Parathyroid adenoma (tissue), 2 donors: ENCODE measurements around the gene HSF2BP.
A peak's percentile ranks its signal among the peaks of the same experiment; 100 is the strongest.

Source experiments
- H2AFZ ChIP-seq: fragments of 300-600 bp; sonication (generic); one replicate; pipeline ENCODE4 v1.7.0; 2017; ENCODE audit warnings: antibody characterized with exemption, mild to moderate bottlenecking
- H3K27ac ChIP-seq: fragments of 300-600 bp; sonication (generic); one replicate; pipeline ENCODE4 v1.7.0; 2017
- H3K27me3 ChIP-seq: fragments of 300-600 bp; sonication (generic); one replicate; pipeline ENCODE4 v1.7.0; 2017; ENCODE audit warnings: low read length; ENCODE audit not compliant: control insufficient read depth, insufficient read depth
- H3K36me3 ChIP-seq: fragments of 300-600 bp; sonication (generic); one replicate; pipeline ENCODE4 v1.7.0; 2017; ENCODE audit warnings: low read length; ENCODE audit not compliant: control insufficient read depth, insufficient read depth
- H3K4me1 ChIP-seq: fragments of 300-600 bp; sonication (generic); one replicate; pipeline ENCODE4 v1.7.0; 2017; ENCODE audit warnings: control low read depth
- H3K4me2 ChIP-seq: fragments of 300-600 bp; sonication (generic); one replicate; pipeline ENCODE4 v1.7.0; 2017; ENCODE audit warnings: low read length
- H3K4me3 ChIP-seq: fragments of 300-600 bp; sonication (generic); one replicate; pipeline ENCODE4 v1.7.0; 2017; ENCODE audit warnings: low read depth, low read length
- H3K79me2 ChIP-seq: fragments of 300-600 bp; sonication (generic); one replicate; pipeline ENCODE4 v1.7.0; 2017; ENCODE audit warnings: control low read depth
- H3K9ac ChIP-seq: fragments of 300-600 bp; sonication (generic); one replicate; pipeline ENCODE4 v1.7.0; 2017; ENCODE audit warnings: mild to moderate bottlenecking
- H3K9me3 ChIP-seq: fragments of 300-600 bp; sonication (generic); one replicate; pipeline ENCODE4 v1.7.0; 2017; ENCODE audit warnings: low read length; ENCODE audit not compliant: control insufficient read depth
- TF ChIP-seq, protein P1 (sequence below): fragments of 300-600 bp; sonication (generic); IDR thresholded peaks from one replicate; pipeline ENCODE4 v1.7.0; 2017; ENCODE audit warnings: antibody characterized with exemption, mild to moderate bottlenecking
- donor health status: primary hyperparathyroidism.

The HSF2BP gene

DNA sequence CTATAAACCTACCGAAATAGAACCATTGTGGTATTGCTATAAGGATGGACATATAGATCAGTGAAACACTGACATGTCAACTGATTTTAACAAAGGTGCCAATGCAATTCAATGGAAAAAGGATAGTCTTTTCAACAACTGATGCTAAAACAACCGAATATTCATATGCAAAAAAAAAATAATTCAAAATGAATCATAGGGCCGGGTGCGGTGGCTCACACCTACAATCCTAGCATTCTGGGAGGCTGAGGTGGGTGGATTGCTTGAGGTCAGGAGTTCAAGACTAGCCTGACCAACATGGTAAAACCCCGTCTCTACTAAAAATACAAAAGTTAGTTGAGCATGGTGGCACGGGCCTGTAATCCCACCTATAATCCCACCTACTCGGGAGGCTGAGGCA lies 23.9 kb downstream of the HSF2BP start:
- H2AFZ ChIP-seq: no peak overlapping the region
- H3K79me2 ChIP-seq: no peaks in the 10 kb centered on the region
- no peak overlapping the region for H3K4me2 ChIP-seq
- H3K9me3 ChIP-seq: no peaks in the 10 kb centered on the region
- H3K9ac ChIP-seq: no peak overlapping the region
- H3K4me3 ChIP-seq: no peak overlapping the region
- TF ChIP-seq, protein P1, sequence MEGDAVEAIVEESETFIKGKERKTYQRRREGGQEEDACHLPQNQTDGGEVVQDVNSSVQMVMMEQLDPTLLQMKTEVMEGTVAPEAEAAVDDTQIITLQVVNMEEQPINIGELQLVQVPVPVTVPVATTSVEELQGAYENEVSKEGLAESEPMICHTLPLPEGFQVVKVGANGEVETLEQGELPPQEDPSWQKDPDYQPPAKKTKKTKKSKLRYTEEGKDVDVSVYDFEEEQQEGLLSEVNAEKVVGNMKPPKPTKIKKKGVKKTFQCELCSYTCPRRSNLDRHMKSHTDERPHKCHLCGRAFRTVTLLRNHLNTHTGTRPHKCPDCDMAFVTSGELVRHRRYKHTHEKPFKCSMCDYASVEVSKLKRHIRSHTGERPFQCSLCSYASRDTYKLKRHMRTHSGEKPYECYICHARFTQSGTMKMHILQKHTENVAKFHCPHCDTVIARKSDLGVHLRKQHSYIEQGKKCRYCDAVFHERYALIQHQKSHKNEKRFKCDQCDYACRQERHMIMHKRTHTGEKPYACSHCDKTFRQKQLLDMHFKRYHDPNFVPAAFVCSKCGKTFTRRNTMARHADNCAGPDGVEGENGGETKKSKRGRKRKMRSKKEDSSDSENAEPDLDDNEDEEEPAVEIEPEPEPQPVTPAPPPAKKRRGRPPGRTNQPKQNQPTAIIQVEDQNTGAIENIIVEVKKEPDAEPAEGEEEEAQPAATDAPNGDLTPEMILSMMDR: no peak
- no peaks in the 10 kb centered on the region for H3K36me3 ChIP-seq
- no peak overlapping the region for H3K27ac ChIP-seq
- H3K4me1 ChIP-seq: no peaks in the 10 kb centered on the region
- H3K27me3 ChIP-seq: no peaks in the 10 kb centered on the region

DNA sequence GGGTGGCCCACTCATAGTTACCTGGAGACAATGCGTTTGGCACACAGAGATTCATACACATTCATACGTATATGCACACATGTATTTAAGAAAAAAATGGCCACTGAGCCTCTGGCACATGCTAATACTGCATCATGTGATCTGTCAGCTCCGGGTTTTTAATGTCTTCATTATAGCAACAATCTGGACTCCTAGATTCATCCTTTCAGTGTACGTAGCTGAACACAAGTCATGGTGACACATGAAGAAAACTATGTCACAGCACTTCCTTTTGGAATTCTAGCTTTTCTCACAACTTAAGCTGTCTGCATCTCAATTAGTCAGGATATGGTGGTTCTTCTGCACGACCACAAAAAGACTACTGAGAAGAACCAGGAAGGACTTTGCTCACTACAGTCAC lies 24.7 kb downstream of the HSF2BP start:
- TF ChIP-seq, protein P1: no peak
- H3K9me3 ChIP-seq: no peaks in the 10 kb centered on the region
- no peaks in the 10 kb centered on the region for H3K27me3 ChIP-seq
- no peak overlapping the region for H3K27ac ChIP-seq
- no peak overlapping the region for H3K9ac ChIP-seq
- H3K79me2 ChIP-seq: no peaks in the 10 kb centered on the region
- no peak overlapping the region for H2AFZ ChIP-seq
- H3K4me1 ChIP-seq: no peaks in the 10 kb centered on the region
- H3K4me3 ChIP-seq: no peak overlapping the region
- no peaks in the 10 kb centered on the region for H3K36me3 ChIP-seq
- no peak overlapping the region for H3K4me2 ChIP-seq

DNA sequence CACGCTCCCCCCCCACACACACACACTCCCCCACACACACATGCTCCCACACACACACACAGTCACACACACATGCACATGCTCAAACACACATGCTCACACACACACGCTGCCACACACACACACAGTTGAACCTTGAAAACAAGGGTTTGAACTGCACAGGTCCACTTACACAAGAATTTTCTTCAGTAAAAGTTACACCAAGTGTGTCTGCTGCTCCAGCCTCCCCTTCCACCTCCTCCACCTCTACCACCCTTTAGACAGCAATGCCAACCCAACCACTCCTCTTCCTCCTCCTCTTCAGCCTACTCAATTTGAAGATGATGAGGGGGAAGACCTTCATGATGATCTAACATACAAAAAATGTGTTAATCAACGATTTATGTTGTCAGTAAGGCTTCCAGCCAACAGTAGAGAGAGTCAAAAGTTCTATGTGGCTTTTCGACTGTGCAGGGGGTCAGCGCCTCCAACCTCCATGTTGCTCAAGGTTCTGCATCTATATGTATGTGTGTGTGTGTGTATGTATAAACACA lies 26.8 kb downstream of the HSF2BP start:
- Histone ChIP-seq H3K4me2 (no peak overlapping the region), H3K9ac (no peak overlapping the region), H2AFZ (no peak overlapping the region), H3K4me1 (no peaks in the 10 kb centered on the region), H3K27me3 (no peaks in the 10 kb centered on the region), H3K36me3 (no peaks in the 10 kb centered on the region), H3K27ac (no peak overlapping the region), H3K4me3 (no peak overlapping the region), H3K79me2 (no peaks in the 10 kb centered on the region), H3K9me3 (no peaks in the 10 kb centered on the region)
- TF ChIP-seq, protein P1: no peak

DNA sequence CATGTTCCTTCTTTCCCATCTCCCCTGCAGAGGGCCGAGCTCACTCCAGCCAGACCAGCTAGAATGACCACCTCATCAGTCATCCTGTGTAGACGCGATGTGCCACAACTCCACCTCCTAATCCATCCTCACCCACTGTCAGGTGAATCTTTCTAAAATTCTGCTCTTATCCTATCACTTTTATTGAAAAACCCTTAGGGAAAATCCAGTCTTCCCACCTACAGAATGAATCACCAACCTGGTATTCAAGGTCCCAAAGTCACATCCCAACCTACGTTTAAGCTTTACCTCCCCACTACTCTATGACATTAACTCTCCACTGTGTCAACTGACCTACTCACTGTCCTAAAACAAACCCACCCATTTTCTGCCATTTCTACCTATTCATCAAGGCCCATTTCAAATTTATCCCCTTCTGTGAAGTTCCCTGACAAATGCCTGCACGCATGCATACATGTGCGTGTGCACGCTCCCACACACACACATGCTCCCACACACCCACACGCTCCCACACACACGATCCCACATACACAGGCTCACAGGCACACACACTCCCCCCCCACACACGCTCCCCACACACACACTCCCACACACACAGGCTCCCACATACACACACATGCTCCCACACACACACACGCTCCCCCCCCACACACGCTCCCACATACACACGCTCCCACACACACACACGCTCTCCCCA lies 27.7 kb downstream of the HSF2BP start:
- Histone ChIP-seq H3K27me3 (no peaks in the 10 kb centered on the region), H3K36me3 (no peaks in the 10 kb centered on the region), H3K4me1 (no peaks in the 10 kb centered on the region), H3K4me3 (no peak overlapping the region), H3K79me2 (no peaks in the 10 kb centered on the region), H2AFZ (no peak overlapping the region), H3K9me3 (no peaks in the 10 kb centered on the region), H3K9ac (no peak overlapping the region), H3K27ac (no peak overlapping the region), H3K4me2 (no peak overlapping the region)
- TF ChIP-seq, protein P1: no peak

DNA sequence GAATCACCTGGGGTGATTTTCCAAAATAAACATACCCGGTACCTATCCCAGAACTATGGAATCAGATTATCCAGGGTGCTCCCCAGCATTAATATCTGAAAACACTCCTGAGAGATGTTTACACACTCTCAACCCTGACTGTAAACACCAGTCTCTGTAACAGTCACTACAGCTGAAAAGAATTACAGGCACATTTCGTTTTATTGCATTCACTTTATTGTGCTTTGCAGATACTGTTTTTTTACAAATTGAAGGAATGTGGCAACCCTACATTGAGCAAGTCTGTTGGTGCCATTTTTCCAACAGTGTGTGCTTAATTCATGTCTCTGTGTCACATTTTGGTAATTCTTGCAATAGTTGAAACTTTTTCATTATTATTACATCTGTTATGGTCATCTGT lies 31.8 kb downstream of the HSF2BP start:
- Histone ChIP-seq H3K9me3 (no peaks in the 10 kb centered on the region), H3K27me3 (no peaks in the 10 kb centered on the region), H3K36me3 (no peaks in the 10 kb centered on the region)

More for the DNA sequence above, 31.8 kb downstream of the HSF2BP start:
- Histone ChIP-seq H3K79me2 (no peaks in the 10 kb centered on the region), H3K9ac (no peak overlapping the region), H3K4me1 (peaks cover 6% of the 10 kb centered on the region), H3K4me2 (no peak overlapping the region), H3K4me3 (no peak overlapping the region), H3K27ac (peak overlapping the region; percentile 41), H2AFZ (no peak overlapping the region)
- TF ChIP-seq, protein P1: no peak
